Measurements from ENCODE around the gene INHBC.

- TF ChIP-seq CTCF (conservative IDR thresholded peaks at IDR 0.05) (no peak), EZH2 (IDR thresholded peaks at IDR 0.05; ENCODE audit: low read depth) (no peak)
Observed at GRCh38 chr12:57474862-57475261, 40.3 kb downstream of the INHBC start.
